Neural progenitor cell (in vitro differentiated cells): ENCODE results near the gene ZFHX3.

Experiments
- CTCF ChIP-seq: fragments of 200-600 bp; sonication (generic); IDR thresholded peaks from 2 replicates; pipeline ENCODE4 v1.5.1; 2017; ENCODE audit warnings: antibody characterized with exemption, mild to moderate bottlenecking
- EZH2phosphoT487 ChIP-seq: fragments of 200-600 bp; sonication (generic); IDR thresholded peaks from 2 replicates; pipeline ENCODE4 v1.6.1; 2017; ENCODE audit warnings: antibody characterized with exemption

GRCh38 chr16:73028263-73028662 lies 19.7 kb downstream of the ZFHX3 start:
- no peak for TF ChIP-seq CTCF
- TF ChIP-seq EZH2phosphoT487, result no peak
